Measurements from ENCODE around the gene SCFD2.

- TF ChIP-seq EZH2 (IDR thresholded peaks at IDR 0.05; ENCODE audit: insufficient read depth, poor library complexity, severe bottlenecking) (no peak), EZH2phosphoT487 (IDR thresholded peaks at IDR 0.05; ENCODE audit: insufficient read depth, low read depth) (no peak)
These were observed 308.2 kb downstream of the SCFD2 start for GRCh38 chr4:53057679-53058078.
